ENCODE results near the gene PMFBP1.
A peak's percentile ranks its signal among the peaks of the same experiment; 100 is the strongest.
"Not testable (repeated sequence)": the region's sequence is repeated elsewhere in the genome, so short reads cannot be mapped to it uniquely, and the experiment has no call there.

PMFBP1 gene

GRCh38 chr16:72098936-72099335, 73.0 kb downstream of the PMFBP1 start:
- no peak for DNase-seq

GRCh38 chr16:72094266-72094610, 77.7 kb downstream of the PMFBP1 start:
- peak; percentile 44 to 51 for DNase-seq

- DNase-seq = peak; percentile 86 to 87
These were observed 78.3 kb downstream of the PMFBP1 start, which contains the start of the genes DHX38 and TXNL4B for GRCh38 chr16:72093448-72094265. Gene DHX38 (plus strand): TSS chr16:72093847. CDS start chr16:72096158, 2,311 bp downstream. Gene TXNL4B (minus strand): TSS chr16:72093620. CDS start chr16:72090749, 2,871 bp downstream.

- DNase-seq = no peak
These were observed 79.0 kb downstream of the PMFBP1 start for GRCh38 chr16:72092832-72093447.

GRCh38 chr16:72091217-72091616, 80.7 kb downstream of the PMFBP1 start:
- DNase-seq = no peak

- DNase-seq = no peak
These were observed 87.0 kb downstream of the PMFBP1 start for GRCh38 chr16:72085002-72085401.

- no peak for DNase-seq
These were observed 87.5 kb downstream of the PMFBP1 start for GRCh38 chr16:72084445-72084844.

- no peak for DNase-seq
These were observed 88.1 kb downstream of the PMFBP1 start for GRCh38 chr16:72083778-72084404.

GRCh38 chr16:72076991-72077706, 94.8 kb downstream of the PMFBP1 start:
- not testable (repeated sequence) for DNase-seq

GRCh38 chr16:72075067-72075466, 96.9 kb downstream of the PMFBP1 start:
- DNase-seq = not testable (repeated sequence)

- DNase-seq = no peak
These were observed 98.3 kb downstream of the PMFBP1 start for GRCh38 chr16:72073560-72074230.

- no peak for DNase-seq
These were observed 99.2 kb downstream of the PMFBP1 start for GRCh38 chr16:72072514-72073342.

Data from activated CD4-positive, alpha-beta T cell treated with anti-CD3 and anti-CD28 coated beads, Interleukin-2, amount 50 U/mL, for 4 hours (primary cell).